Activated T-cell treated with anti-CD3 and anti-CD28 coated beads, Interleukin-2, amount 50 U/mL, for 4 hours (primary cell): ENCODE data around the gene GALNT9. TPM values are rescaled to one million over a fixed set of nuclear protein-coding genes. Genes with fewer than 3 reads are reported as not detected.
"Not testable (repeated sequence)": the region's sequence is repeated elsewhere in the genome, so short reads cannot be mapped to it uniquely, and the experiment has no call there.

Source experiments
- ATAC-seq, 2 donors: fragments of 200-7000 bp; cut with Tn5 transposase; one replicate each; pipeline ENCODE4 v1.10.0; 2021
- DNase-seq: peaks from one replicate; pipeline ENCODE4 v3.0.0-alpha.2; 2020
- H3K27me3 Mint-ChIP-seq: one replicate; pipeline ENCODE4 v1.8.0; 2021; ENCODE audit warnings: low read depth, mixed read lengths
- H3K36me3 Mint-ChIP-seq: one replicate; pipeline ENCODE4 v1.8.0; 2022; ENCODE audit warnings: mixed read lengths; ENCODE audit not compliant: insufficient read depth
- H3K4me1 Mint-ChIP-seq: one replicate; pipeline ENCODE4 v1.8.0; 2021; ENCODE audit warnings: low read depth, mixed read lengths
- H3K4me3 Mint-ChIP-seq: one replicate; pipeline ENCODE4 v1.8.0; 2021; ENCODE audit warnings: mild to moderate bottlenecking, moderate library complexity, mixed read lengths
- H3K9me3 Mint-ChIP-seq: one replicate; pipeline ENCODE4 v1.8.0; 2021; ENCODE audit warnings: mixed read lengths
- total RNA-seq, 3 donors: library from RNA; stranded (reverse); gene quantifications; one replicate each; pipeline ENCODE4 v1.2.1, GENCODE V29; 2021

Gene GALNT9
- total RNA-seq, 3 donors from 2014 or later, result 0.30 to 0.71 (median 0.34) TPM

- H3K4me3 Mint-ChIP-seq, result no peak overlapping the region
- DNase-seq (no peak), ATAC-seq (no peak)
- no peaks in the 10 kb centered on the region for H3K36me3 Mint-ChIP-seq
- no peaks in the 10 kb centered on the region for H3K9me3 Mint-ChIP-seq
- no peaks in the 10 kb centered on the region for H3K4me1 Mint-ChIP-seq
- H3K27me3 Mint-ChIP-seq, result peaks cover 43% of the 10 kb centered on the region
These were observed 53.1 kb downstream of the GALNT9 start for GRCh38 chr12:132276066-132276826.

DNA sequence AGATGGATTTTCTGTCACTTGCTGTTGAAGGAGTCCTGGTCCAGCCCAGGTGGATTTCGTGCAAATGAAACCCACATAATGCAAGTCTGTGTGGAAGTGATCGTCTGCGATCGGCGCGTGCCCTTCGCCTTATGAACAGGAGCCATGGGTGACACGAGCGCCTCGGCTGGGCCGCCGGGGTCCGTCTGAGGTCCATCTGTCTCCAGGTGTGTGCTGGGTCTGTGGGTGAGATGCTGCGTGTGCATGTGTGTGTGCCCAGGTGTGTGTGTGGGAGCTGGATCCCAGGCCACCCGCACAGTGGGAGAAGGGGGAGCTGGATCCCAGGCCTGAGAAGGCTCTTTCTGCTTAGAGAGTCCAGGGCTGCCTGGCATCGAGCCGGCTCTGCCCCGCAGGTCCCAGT lies 53.8 kb downstream of the GALNT9 start:
- H3K4me1 Mint-ChIP-seq, result no peaks in the 10 kb centered on the region
- no peaks in the 10 kb centered on the region for H3K9me3 Mint-ChIP-seq
- H3K27me3 Mint-ChIP-seq, result peaks cover 39% of the 10 kb centered on the region
- no peaks in the 10 kb centered on the region for H3K36me3 Mint-ChIP-seq
- ATAC-seq, result no peak
- no peak overlapping the region for H3K4me3 Mint-ChIP-seq
- no peak for DNase-seq

DNA sequence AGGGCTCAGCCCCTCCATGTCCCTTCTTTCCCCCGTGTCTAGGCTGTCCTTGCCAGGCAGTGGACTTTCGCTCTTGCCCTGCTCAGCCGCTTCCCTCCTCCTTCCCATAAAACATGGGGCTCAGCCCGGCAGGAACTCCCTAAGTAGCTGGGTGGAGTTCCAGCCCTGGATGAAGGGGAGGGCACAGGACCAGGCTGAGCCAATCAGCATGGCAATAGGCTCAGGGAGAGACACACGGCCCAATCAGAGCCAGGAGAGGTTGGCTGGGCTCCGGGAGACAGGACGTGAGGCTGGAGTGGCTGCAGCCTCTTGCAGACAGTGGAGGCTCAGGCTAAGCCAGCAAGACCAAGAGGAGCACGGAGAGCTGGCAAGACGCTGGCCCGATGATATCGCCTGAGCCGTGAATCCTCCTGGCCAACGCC lies 54.3 kb downstream of the GALNT9 start:
- peak in 1 of 2 donors; percentile 14 for ATAC-seq
- H3K9me3 Mint-ChIP-seq, result no peaks in the 10 kb centered on the region
- no peak for DNase-seq
- H3K4me1 Mint-ChIP-seq, result no peaks in the 10 kb centered on the region
- no peaks in the 10 kb centered on the region for H3K36me3 Mint-ChIP-seq
- no peak overlapping the region for H3K4me3 Mint-ChIP-seq
- H3K27me3 Mint-ChIP-seq, result peaks cover 36% of the 10 kb centered on the region

GRCh38 chr12:132273992-132274334 lies 55.4 kb downstream of the GALNT9 start:
- Mint-ChIP-seq H3K4me1 (no peaks in the 10 kb centered on the region), H3K27me3 (peaks cover 28% of the 10 kb centered on the region), H3K36me3 (no peaks in the 10 kb centered on the region), H3K4me3 (no peak overlapping the region), H3K9me3 (no peaks in the 10 kb centered on the region)
- DNase-seq, result no peak
- no peak for ATAC-seq

GRCh38 chr12:132272711-132273110 lies 56.7 kb downstream of the GALNT9 start:
- Mint-ChIP-seq H3K36me3 (no peaks in the 10 kb centered on the region), H3K4me1 (no peaks in the 10 kb centered on the region), H3K27me3 (peaks cover 25% of the 10 kb centered on the region), H3K4me3 (no peak overlapping the region), H3K9me3 (no peaks in the 10 kb centered on the region)
- ATAC-seq (no peak), DNase-seq (no peak)

GRCh38 chr12:132271755-132272092 lies 57.7 kb downstream of the GALNT9 start:
- Mint-ChIP-seq H3K4me3 (no peak overlapping the region), H3K9me3 (no peaks in the 10 kb centered on the region), H3K4me1 (no peaks in the 10 kb centered on the region), H3K27me3 (peaks cover 18% of the 10 kb centered on the region), H3K36me3 (no peaks in the 10 kb centered on the region)
- DNase-seq, result no peak
- no peak for ATAC-seq

GRCh38 chr12:132270969-132271754 lies 58.2 kb downstream of the GALNT9 start:
- Mint-ChIP-seq H3K27me3 (peaks cover 12% of the 10 kb centered on the region), H3K9me3 (no peaks in the 10 kb centered on the region)
- no peak for DNase-seq

DNA sequence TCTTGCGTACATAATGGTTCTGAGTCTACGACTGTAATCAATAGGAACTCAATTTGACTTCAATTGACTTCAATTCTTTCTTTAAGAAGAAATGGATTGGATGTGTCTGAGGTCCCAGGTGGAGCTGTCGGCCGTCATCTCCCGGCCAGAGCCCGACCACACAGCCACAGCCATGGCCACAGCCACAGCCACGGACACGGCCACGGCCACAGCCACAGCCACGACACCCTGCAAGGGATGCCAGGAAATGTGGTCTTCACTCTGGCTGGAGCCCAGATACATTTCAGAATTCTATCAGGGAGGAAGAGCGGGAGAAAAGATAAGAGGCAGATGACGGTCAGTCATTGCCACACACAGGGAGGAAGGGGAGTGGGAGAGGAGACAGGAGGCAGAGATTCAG lies 58.9 kb downstream of the GALNT9 start:
- DNase-seq (no peak), ATAC-seq (no peak)
- no peaks in the 10 kb centered on the region for H3K4me1 Mint-ChIP-seq
- H3K9me3 Mint-ChIP-seq, result no peaks in the 10 kb centered on the region
- no peaks in the 10 kb centered on the region for H3K36me3 Mint-ChIP-seq
- peaks cover 10% of the 10 kb centered on the region for H3K27me3 Mint-ChIP-seq
- H3K4me3 Mint-ChIP-seq, result no peak overlapping the region

More at GRCh38 chr12:132270969-132271754, 58.2 kb downstream of the GALNT9 start:
- ATAC-seq, result no peak
- H3K4me3 Mint-ChIP-seq, result no peak overlapping the region
- no peaks in the 10 kb centered on the region for H3K36me3 Mint-ChIP-seq
- no peaks in the 10 kb centered on the region for H3K4me1 Mint-ChIP-seq

DNA sequence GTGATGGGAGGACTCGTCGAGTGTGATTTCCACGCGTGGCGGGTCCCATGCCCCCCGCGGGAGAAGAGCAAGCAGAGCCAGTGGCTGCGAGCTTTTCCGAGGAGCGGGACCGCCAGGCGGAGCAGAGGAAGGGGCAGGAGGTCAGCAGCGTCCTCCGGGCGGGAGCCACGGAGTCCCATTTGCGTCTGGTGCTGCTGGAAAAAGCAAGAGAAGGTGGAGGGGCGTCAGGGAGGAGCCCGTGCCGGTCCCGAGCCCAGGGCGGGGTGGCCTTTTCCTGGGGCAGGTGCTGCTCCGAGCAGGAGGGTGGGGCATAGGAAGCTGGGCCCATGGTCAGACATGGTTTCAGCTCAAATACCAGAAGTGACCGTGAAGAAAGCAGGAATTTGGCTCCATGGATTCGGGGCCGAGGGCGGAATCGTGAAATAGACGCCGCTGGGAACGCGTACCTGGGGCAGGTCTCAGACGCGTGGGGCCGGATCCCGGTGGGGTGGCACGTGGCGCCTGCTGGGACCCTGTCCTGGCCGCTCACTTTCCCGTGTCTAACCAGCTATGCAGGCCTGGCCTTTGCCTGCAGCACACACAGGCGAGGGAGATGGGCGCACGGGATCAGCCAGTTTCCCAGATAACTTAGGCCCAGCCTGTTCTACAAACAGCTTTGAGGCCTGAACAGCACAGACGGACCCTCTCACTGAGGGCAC lies 60.0 kb downstream of the GALNT9 start:
- no peak for ATAC-seq
- Mint-ChIP-seq H3K27me3 (peaks cover under 1% of the 10 kb centered on the region), H3K36me3 (no peaks in the 10 kb centered on the region), H3K4me3 (no peak overlapping the region), H3K4me1 (no peaks in the 10 kb centered on the region), H3K9me3 (no peaks in the 10 kb centered on the region)
- DNase-seq, result no peak

GRCh38 chr12:132268674-132269073 lies 60.7 kb downstream of the GALNT9 start:
- no peak overlapping the region for H3K4me3 Mint-ChIP-seq
- no peak for ATAC-seq
- no peaks in the 10 kb centered on the region for H3K9me3 Mint-ChIP-seq

DNA sequence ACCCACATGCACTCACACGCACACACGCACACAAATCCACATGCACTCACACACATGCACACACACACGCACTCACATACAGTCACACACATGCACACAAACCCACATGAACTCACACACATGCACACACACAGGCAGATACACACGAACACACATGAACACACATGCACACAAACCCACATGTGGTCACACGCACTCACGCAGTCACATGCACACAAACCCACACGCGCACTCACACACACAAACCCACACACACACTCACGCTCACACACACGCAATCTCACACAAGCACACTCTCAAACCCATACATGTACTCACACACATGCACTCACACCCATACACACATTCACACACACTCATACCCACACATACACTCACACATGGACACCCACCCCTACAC lies 61.5 kb downstream of the GALNT9 start:
- Mint-ChIP-seq H3K27me3 (peaks cover 2% of the 10 kb centered on the region), H3K36me3 (no peaks in the 10 kb centered on the region), H3K4me3 (no peak overlapping the region), H3K4me1 (no peaks in the 10 kb centered on the region), H3K9me3 (no peaks in the 10 kb centered on the region)
- ATAC-seq, result no peak
- no peak for DNase-seq

More at GRCh38 chr12:132268674-132269073, 60.7 kb downstream of the GALNT9 start:
- no peak for DNase-seq
- no peaks in the 10 kb centered on the region for H3K36me3 Mint-ChIP-seq
- H3K27me3 Mint-ChIP-seq, result peaks cover 2% of the 10 kb centered on the region
- no peaks in the 10 kb centered on the region for H3K4me1 Mint-ChIP-seq

- Mint-ChIP-seq H3K36me3 (no peaks in the 10 kb centered on the region), H3K27me3 (peaks cover 2% of the 10 kb centered on the region), H3K4me1 (no peaks in the 10 kb centered on the region), H3K9me3 (no peaks in the 10 kb centered on the region), H3K4me3 (no peak overlapping the region)
- DNase-seq, result no peak
- no peak for ATAC-seq
These were observed 62.6 kb downstream of the GALNT9 start for GRCh38 chr12:132266802-132267201.

- H3K36me3 Mint-ChIP-seq, result no peaks in the 10 kb centered on the region
- H3K27me3 Mint-ChIP-seq, result peaks cover 2% of the 10 kb centered on the region
- H3K4me3 Mint-ChIP-seq, result no peak overlapping the region
- ATAC-seq (no peak), DNase-seq (no peak)
- no peaks in the 10 kb centered on the region for H3K4me1 Mint-ChIP-seq
- H3K9me3 Mint-ChIP-seq, result no peaks in the 10 kb centered on the region
These were observed 63.0 kb downstream of the GALNT9 start for GRCh38 chr12:132266370-132266769.

GRCh38 chr12:132265822-132266221 lies 63.6 kb downstream of the GALNT9 start:
- not testable (repeated sequence) for H3K4me1 Mint-ChIP-seq, H3K4me3 Mint-ChIP-seq, H3K9me3 Mint-ChIP-seq, DNase-seq, H3K27me3 Mint-ChIP-seq, ATAC-seq, H3K36me3 Mint-ChIP-seq
